HG03066 (cell line): Measurements from ENCODE around the gene BANP.
"Not testable (repeated sequence)": the region's sequence is repeated elsewhere in the genome, so short reads cannot be mapped to it uniquely, and the experiment has no call there.

ENCODE experiments used
- ATAC-seq: cut with Tn5 transposase; IDR thresholded peaks from one replicate; pipeline ENCODE4 v1.9.1; 2021; ENCODE audit warnings: low read depth; ENCODE audit not compliant: unreplicated experiment

BANP gene

DNA sequence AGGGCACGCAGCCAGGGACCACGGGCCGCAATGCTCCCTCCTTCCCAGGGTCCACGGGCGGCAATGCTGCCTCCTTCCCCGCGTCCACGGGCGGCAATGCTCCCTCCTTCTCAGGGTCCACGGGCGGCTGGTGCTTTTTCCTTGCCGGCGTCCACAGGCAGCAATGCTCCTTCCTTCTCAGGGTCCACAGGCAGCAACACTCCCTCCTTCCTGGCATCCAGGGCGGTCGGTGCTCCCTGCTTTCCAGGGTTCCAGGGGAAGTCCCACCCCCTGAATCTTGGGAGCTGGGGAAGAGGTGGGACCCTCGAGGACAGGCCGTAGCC lies 143.0 kb downstream of the BANP start:
- not testable (repeated sequence) for ATAC-seq

DNA sequence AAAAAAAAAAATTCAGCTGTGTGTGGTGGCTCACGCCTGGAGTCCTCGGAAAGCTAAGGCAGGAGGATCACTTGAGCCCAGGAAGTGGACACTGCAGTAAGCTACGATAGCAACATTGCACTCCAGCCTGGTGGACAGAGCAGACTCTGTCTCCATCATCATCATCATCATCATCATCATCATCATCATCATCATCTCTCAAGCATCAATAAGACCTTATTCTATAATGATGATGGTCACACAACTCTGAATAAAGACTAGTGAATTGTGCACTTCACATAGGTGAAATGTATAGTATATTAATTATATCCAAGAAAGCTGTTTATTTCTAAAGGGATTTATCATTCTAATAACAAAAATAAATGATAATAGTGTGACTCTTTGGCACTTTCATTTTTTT lies 143.7 kb downstream of the BANP start:
- not testable (repeated sequence) for ATAC-seq

DNA sequence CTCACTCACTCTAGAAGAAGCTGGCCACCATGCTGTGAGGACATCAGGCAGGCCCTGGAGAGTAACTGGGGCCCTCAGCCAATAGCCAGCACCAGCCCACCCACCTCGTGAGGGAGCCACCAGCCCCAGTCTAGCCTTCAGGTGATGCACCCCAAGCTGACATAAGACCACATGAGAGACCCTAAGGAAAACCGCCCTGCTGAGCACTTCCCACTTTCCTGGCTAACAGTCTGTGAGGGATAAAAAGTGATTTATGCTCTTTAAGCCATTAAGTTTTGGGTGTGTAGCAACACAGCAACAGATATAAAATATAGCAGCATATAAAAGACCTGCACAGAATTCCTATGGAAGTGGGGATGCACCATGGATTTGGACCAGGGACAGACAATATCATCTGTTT lies 145.4 kb downstream of the BANP start:
- not testable (repeated sequence) for ATAC-seq

DNA sequence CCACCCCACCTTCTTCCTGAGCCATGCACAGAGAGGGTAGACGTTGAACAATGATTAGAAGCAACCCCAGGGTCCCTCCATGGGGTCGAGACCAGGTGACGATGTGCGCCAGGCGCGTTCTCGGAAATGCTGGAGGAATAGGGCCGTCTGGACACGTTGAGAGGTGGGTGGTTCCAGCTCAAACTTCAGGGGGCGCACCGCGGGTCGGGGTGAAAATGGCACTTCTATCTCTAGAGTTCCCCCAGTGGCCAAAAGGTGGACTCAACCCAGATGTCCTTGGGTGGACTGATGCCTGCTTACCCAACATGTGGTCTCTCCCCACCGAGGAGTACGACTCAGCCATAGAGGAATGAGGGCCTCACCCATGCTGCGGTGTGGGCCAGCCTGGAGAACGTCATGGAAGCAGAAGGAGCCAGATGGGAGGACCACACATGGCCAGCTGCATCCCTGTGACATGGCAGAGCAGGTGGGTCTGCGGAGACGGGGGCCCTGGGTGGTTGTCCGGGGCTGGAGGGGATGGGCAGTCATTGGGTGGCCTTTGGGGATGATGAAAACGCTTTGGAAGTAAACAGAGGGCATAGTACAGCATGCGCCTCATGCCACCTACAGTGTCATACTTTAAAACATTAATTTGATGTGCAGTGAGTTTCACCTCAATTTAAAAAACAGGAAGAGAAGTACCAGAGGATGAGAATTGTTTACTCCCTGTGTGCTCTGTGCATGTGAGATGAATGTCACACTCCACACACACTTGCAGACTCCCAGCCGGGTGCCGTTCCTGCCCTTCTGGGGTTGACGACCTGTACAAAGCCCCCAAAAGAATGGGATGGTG lies 147.7 kb downstream of the BANP start:
- not testable (repeated sequence) for ATAC-seq

DNA sequence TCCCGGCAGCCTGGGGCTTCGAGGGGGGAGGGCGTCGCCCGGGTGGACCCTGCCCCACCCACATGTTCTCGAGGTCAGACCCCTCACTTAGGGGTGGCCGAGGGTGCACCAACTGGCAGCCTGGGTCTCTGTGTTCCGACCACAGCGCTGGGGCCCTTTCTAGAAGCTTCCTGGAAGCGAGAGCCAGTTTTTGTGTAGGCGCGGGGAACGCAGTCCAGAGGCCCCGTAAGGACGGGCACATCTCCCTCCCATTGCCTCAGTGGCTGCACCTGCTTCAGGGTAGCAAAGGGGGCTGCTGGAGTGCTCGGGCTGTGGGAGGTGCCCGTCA lies 148.3 kb downstream of the BANP start:
- no peak for ATAC-seq

DNA sequence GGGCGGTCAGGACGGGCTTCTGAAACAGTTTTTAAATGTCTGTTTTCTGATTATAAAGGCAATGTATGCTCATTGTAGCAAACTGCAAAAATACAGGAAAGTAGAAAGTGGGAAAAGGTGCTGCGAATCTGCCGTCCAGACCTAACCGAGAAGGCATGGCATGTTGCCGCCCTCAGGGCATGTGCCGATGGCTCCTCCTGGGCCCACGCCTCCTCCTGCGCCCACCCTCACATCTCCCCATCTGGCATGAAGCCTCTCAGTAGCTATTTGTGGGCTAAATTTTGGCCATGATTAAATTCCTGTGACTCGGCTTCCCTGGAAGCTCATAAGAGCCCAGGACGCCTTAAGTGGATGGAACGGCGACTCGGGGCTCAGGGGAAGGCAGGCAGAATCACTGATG lies 148.7 kb downstream of the BANP start:
- not testable (repeated sequence) for ATAC-seq

DNA sequence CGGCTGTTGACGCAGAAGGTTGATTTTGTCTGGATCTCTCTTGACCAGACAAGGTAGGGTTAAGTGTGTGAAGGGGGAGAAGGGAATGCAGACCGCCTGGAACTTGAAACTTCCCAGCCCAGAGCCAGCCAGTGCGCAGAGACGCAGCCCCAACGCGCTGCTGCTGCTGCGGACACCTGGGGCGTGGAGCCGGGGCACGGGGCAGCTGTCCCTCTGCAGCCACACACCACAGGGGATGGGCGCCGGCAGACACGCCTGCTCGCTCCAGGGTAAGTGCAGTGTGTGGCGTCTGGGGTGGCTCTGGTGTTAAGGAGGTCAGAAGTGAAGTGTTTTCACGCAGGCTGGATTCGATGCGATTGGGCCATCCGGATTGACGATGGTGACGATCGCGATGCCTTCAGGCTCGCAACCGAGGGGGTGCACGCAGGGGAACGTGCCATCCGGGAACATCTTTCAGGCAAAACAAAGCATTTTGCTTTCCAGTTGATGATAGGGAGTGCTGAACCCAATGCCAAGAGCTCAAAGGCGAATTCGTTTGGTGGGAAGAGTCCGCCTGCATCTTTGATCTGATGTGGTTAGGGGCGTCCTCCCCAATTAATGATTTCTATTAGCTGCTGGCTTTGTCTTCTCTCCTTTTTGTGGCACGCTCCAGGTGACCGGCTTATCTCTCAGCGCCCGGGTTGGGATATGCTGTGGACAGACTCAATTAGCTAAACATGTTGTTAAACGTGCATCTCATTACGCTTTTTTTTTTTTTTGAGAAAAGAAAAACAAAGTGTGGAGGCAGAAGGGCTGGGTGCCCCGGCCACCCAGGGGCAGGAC lies 149.8 kb downstream of the BANP start:
- not testable (repeated sequence) for ATAC-seq

DNA sequence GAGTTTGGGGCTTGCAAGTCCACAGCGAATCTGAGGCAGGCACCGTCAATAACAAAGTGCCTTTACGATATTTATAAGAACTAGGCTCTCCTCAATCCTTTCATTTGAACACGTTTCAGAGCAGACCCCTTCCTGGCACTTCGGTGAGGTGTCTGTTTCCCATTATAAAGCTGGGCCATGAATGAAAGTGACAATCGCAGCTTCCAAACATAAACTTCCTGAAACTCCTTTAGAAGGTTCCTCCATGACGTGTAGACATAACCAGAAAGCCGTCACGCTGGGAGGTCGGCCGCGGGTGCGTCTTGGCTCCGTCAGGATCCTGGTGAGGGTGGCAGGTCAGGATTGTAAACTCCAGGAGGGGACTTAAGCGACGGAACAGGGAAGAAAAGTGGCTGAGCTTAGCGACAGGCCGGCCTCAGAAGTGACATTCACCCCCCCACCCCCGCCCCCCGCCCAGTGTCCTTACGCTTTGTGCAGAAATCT lies 150.4 kb downstream of the BANP start:
- ATAC-seq, result not testable (repeated sequence)

DNA sequence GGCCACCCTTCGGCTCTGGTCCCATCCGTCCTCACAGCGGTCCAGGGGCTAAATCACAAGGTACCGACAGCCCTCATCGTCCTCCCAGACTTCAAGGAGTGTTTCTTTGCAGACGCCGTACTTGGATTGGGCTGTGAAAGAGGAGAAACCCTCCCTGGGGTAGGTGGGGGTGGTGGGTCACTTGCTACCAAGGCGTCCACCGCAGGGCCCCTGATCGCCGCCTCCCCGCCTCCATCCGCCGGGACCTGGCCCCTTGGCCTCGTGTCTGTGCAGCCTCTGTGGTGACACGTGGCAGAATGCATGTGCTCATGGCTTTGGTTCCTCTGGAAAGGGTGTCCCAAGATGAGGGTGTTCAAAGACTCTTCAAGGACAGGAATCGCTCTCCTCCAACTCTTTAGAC lies 151.4 kb downstream of the BANP start:
- ATAC-seq, result no peak

DNA sequence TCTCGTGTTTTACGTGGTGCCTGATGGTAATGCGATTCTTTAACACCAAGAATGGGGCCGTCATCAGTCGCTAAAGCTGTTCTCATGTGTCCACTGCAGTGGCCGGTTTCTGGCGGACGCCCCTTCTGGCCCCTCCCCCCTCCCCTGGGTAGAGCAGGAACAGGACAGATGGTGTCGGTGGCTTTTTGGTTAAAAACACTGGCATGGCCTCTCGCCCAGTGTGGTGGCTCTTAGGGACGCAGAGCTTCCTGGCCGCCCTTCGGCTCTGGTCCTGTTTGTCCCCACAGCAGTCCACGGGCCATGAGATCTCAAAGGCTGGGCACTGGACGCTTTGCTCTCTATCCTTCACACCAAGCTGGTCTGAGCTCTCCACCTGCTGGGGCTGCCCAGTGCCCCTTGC lies 151.8 kb downstream of the BANP start:
- no peak for ATAC-seq

DNA sequence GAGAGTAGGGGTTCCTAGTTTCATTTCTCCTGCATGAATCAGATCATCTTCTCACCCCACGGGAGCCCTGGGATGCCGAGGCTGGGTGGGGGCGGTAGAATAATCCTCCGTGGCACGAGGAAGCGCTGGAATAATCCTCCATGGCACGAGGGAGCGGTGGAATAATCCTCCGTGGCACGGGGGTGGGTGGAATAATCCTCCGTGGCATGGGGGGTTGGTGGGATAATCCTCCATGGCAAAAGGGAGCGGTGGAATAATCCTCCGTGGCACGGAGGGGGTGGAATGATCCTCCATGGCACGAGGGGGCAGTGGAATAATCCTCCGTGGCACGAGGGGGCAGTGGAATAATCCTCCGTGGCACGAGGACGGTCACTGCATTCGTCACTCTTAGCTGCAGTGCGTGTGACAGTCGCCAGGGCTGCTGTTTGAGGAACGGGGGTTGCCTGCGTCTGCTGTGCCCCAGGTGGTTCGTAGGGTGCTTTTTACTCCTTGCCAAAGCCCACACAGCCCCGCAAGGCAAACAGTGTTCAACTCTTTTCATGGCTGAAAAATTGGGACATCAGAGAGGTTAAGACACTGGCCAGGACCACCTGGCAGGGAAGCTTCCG lies 152.5 kb downstream of the BANP start:
- no peak for ATAC-seq

DNA sequence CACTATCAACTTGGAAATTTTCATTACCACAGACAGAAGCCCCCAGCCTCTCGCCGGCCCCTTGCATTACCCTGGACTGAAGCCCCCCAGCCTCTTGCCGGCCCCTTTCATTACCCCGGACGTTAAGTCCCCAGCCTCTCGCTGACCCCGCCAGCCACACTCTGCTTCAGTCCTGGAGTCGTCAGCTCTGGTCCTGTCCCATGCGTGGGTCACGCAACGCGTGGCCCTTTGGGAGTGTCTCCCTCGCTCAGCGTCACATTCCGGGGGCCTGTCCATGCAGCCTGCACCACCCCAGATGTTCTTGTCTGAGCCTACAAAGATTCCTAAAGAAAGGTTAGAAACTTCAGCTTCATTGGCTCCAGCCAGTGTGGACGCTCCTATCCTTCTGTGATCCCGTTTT lies 153.1 kb downstream of the BANP start:
- ATAC-seq, result not testable (repeated sequence)

DNA sequence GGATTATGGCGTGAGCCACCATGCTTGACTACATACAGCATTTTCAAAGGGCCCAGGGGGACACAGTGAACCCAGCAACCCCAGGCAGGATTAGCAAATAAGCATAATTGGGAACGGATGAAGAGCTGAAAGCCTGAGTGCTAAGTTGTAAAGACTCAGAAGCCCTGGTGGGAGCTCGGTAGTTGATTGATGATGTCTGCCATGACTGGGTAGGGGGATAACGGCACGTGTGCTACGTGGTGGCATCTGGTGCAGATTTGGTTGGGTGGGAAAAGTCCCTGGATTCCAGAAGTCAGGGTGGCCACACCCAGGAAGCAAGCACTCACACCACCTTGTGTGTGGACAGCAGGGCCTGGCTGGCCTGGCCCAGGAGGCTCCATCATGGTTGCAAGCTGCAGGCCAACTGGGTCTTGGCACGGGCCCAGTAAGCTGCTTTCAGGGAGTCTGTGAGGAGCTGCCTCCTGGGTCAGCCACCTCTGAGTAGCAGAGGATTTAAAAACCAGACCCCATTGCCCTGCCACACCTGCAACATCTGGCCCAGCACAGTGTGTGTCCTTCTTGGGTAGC lies 154.4 kb downstream of the BANP start:
- ATAC-seq, result not testable (repeated sequence)

DNA sequence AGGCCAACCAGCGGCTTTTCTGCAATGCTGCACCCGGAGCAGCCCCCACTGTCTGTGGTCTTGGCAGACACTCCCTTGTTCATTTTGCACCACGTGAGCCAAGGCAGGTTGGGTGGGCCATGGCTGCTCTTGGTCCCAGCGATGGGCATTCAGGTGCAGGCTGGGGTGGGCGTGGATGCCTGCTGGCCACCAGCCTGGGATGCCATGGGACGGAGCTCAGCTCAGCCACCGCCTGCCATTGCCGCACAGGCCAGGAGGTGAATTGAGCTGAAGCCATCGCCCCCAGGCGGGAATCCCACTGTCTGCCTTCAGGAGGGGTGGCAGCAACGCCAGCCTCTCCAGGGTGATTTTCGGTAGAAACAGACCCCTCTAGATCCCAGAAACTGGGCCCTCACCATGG lies 155.3 kb downstream of the BANP start:
- not testable (repeated sequence) for ATAC-seq

DNA sequence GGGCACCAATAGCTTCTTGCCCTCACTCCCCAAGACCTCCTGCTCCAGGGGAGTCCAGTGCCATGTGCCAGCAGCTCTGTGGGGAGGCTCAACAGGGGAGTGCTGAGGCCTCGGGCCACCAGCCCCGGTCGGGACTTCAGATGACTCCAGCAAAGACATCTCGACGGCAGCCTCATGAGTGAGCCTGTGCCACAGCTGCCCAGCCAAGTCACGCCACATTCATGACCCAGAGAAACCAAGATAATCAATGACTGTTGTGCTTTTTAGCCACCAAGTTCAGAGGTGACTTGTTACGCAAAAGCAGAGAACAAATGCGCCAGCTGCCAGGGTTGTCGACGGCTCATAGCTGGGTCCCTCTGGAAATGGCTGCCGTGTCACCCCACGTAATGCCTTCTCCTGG lies 157.5 kb downstream of the BANP start:
- ATAC-seq, result no peak

DNA sequence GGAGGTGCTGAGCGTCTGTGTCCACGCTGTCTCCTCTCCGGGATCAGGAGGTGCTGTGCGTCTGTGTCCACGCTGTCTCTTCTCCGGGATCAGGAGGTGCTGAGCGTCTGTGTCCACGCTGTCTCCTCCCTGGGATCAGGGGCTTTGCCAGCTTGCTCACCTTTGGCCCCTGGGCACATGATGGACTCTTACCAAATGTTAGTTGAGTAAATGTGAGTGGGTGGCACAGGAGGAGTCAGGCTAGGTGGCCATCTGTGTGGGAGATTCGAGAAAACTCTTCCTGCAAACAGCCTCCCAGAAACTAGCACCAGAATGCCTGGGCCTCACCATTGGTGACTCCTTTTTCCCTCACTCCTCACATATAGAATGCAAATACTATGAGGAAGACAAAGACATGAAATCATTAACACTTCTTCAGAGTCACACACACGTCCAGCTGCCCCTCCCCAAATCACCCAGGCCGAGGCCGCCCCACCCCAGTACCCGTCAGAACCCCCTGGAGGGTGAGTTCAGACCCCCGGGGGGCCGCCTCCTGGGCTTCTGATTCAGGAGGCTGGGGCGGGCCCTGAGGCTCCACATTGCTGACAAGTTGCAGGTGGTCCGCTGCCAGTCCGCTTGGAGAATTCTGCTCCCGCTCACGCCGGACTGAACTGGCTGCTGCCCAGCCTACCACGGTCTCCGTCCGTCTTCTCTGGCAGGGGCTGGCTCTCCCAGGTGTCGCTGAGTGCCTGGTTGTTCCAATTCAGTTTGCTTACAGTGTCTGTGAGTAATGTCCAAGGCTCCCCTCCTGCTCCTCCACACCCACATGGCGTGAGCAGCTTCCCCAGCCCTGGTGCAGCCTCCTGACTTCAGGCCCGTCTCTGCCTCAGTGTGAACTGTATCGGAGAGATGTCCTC lies 158.7 kb downstream of the BANP start:
- ATAC-seq, result not testable (repeated sequence)

DNA sequence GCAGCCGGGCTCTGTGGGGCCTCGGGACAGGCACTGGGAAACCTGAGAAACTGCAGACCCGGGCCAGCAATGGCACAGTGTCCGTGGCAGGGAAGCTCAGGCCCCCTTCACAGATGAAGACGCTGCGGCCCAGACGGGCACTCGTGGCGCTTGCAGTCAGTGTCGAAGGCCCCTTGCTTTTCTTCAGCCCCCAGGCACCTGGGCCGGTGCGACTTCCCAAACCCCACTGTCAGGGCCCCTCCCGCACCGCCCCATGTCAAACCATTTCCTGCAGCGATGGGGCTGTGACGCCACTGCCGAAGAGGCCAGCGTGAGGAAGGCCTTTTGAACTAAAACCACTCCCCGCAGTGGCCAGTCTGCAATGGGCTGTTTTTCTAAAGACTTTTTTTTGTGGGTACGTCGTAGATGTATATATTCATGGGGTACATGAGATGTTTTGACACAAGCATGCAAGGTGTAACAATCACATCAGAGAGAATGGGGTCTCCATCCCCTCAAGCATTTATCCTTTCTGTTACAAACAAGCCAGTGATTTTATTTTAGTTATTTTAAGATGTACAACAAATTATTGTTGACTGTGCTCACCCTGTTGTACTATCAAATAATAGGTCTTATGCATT lies 159.8 kb downstream of the BANP start:
- not testable (repeated sequence) for ATAC-seq

DNA sequence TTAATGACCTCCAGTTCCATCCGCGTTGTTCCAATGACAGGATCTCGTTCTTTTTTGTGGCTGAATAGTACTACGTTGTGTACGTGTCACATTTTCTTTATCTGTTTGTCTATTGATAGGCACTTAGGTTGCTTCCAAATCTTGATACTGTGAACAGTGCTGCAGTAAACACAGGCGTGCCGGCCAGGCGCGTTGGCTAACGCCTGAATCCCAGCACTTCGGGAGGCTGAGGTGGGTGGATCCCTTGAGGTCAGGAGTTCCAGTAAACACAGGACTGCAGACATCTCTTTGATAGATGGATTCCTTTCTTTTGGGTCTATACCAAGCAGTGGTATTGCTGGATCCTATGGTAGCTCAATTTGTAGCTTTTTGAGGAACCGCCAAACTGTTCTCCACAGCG lies 160.7 kb downstream of the BANP start:
- ATAC-seq, result not testable (repeated sequence)

DNA sequence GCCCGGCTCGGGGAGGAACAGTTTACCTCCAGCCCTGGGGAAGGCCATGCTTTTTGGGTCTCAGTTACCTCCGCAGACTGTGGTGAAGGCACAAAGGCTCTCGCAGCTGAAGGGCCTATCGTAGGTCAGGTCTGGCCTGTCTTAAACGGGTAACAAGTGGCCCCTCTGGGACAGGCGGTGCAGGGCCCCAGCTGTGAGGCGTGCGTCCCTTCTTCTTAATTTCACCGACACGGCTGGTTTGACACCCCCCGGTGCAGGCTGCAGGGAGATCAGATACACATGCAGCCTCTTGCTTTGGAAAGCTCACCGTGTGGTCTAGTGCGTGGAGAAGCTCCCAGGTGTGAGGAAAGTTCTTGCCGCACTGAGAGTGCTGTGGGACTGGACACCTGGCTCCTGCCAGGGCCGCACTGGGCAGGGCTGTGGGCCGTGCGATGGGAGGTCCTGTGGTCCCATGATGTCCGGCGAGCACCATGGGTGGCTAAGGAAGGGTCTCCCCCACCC lies 162.4 kb downstream of the BANP start:
- no peak for ATAC-seq
